Transverse colon (tissue), 4 donors: ENCODE results near the gene BRCA2. TPM values are rescaled to one million over a fixed set of nuclear protein-coding genes. Genes with fewer than 3 reads are reported as not detected.

Experiments used
- DNase-seq: peaks from one replicate; pipeline ENCODE4 v3.0.0-alpha.2; 2019
- H3K27ac ChIP-seq, 4 donors: fragments of 200-600 bp; sonication (generic); 2 replicates each; pipeline ENCODE4 v1.5.1; 2016 to 2018; ENCODE audit warnings: inconsistent platforms in 4 of 4
- H3K27me3 ChIP-seq: fragments of 200-600 bp; sonication (generic); 2 replicates; pipeline ENCODE4 v1.5.1; 2017; ENCODE audit warnings: inconsistent platforms
- H3K36me3 ChIP-seq, 4 donors: fragments of 200-600 bp; sonication (generic); 2 replicates each; pipeline ENCODE4 v1.5.1; 2017 to 2019; ENCODE audit warnings: inconsistent platforms in 4 of 4
- H3K4me1 ChIP-seq, 4 donors: fragments of 200-600 bp; sonication (generic); 2 replicates each; pipeline ENCODE4 v1.5.1; 2017 to 2020; ENCODE audit warnings: inconsistent platforms in 4 of 4
- H3K4me3 ChIP-seq, 4 donors: fragments of 200-600 bp; sonication (generic); 1 replicate in 1 of 4; 2 replicates in 3 of 4; pipeline versions ENCODE4 v1.5.1 to v1.6.1; 2017 to 2019; ENCODE audit warnings: inconsistent platforms in 4 of 4
- H3K9me3 ChIP-seq, 2 donors: fragments of 200-600 bp; sonication (generic); 2 replicates each; pipeline ENCODE4 v1.5.1; 2017 to 2019; ENCODE audit warnings: inconsistent platforms in 2 of 2
- CTCF ChIP-seq, 5 experiments: fragments of 200-600 bp in 3 of 5; fragments of 450-650 bp in 2 of 5; sonication (generic) in 3 of 5; IDR thresholded peaks; 1 replicate in 2 of 5; 2 replicates in 3 of 5; pipeline ENCODE4 v1.5.1; 2016 to 2017; ENCODE audit warnings: antibody characterized with exemption in 5 of 5, inconsistent platforms in 3 of 5, mild to moderate bottlenecking in 2 of 5, moderate library complexity in 1 of 5
- EP300 ChIP-seq: sonication (generic); formaldehyde crosslinking; IDR thresholded peaks from one replicate; pipeline ENCODE4 v1.6.1; 2017; ENCODE audit warnings: antibody characterized with exemption, low read depth
- POLR2A ChIP-seq: fragments of 450-650 bp; IDR thresholded peaks from one replicate; pipeline ENCODE4 v1.6.1; 2016; ENCODE audit warnings: antibody characterized with exemption, mild to moderate bottlenecking, moderate library complexity
- POLR2AphosphoS5 ChIP-seq, 3 donors: sonication (generic); formaldehyde crosslinking; IDR thresholded peaks; one replicate each; pipeline ENCODE4 v1.6.1; 2016; ENCODE audit warnings: antibody characterized with exemption in 3 of 3
- WGBS, 2 donors: methylation state at CpG; one replicate each; pipeline ENCODE4 v1.1.5; 2018; ENCODE audit warnings: low coverage in 1 of 2; 5-methylcytosine and 5-hydroxymethylcytosine counted together
- in situ Hi-C, 4 donors: fragments of 200-750 bp; cut with MboI; loops; one replicate each; pipeline versions ENCODE4 v1.15.0 to v1.15.1; 2017; ENCODE audit warnings: low sequenced_read_pairs in 3 of 4, low pct_ligation_motif_present in 1 of 4, low pct_unique_long_range_greater_than_20kb in 1 of 4
- intact Hi-C: fragments of 100-400 bp; cut with DNase I; formaldehyde crosslinking; loops from one replicate; pipeline ENCODE4 v1.15.1; 2023; ENCODE audit warnings: low total_unique reads
- total RNA-seq, 4 donors: library from RNA; depleted of rRNA; stranded (reverse); fragments of >200 nt; gene quantifications; one replicate each; pipeline ENCODE4 v1.1.0, GENCODE V29; 2016

BRCA2 gene
- total RNA-seq, 4 donors from 2014 or later = 1.6 to 4.8 (median 2.4) TPM; not detected in 1

DNA sequence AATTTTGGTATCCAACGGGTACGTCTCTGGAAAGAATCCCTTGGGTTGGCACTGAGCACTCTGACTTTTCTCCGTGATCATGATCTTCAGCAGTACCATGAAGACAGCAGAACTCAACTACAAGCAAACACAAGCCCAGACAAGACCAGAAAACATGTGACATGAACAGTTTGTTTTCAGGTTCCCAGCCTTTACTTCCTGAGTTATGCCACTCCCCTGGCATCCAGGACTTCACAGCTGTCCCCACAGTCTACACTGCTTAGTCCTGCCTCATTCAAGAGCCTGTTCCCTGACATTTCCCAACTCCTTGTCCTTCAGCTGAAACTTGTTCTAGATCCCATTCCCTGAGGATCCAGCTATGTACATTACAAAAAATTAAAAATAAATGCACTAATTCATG is 117.5 kb downstream of the BRCA2 start:
- Histone ChIP-seq H3K9me3 (no peaks in the 10 kb centered on the region), H3K27ac (no peak overlapping the region), H3K4me3 (no peak overlapping the region), H3K27me3 (no peaks in the 10 kb centered on the region), H3K4me1 (peaks cover 0 to 15% (median 3%) of the 10 kb centered on the region in 4 donors), H3K36me3 (no peaks in the 10 kb centered on the region)
- intact Hi-C loops (no loop called here), in situ Hi-C loops (no loop called here)
- WGBS, 2 donors = 79 to 89% methylated on average over 2 to 3 of the region's 3 CpGs
- TF ChIP-seq EP300 (no peak), CTCF (IDR thresholded peaks at IDR 0.05) (no peak)
- no peak for DNase-seq

GRCh38 chr13:32438871-32439270 is 123.6 kb downstream of the BRCA2 start:
- WGBS, 2 donors = 95 to 100% methylated on average over 4 of the region's 4 CpGs
- in situ Hi-C loops = no loop called here

GRCh38 chr13:32443111-32443510 is 127.8 kb downstream of the BRCA2 start:
- Histone ChIP-seq H3K4me1 (peaks cover 0 to 3% (median 0%) of the 10 kb centered on the region in 4 donors), H3K36me3 (peaks cover 0 to 2% (median 0%) of the 10 kb centered on the region in 4 donors), H3K27me3 (no peaks in the 10 kb centered on the region), H3K4me3 (no peak overlapping the region), H3K27ac (no peak overlapping the region), H3K9me3 (no peaks in the 10 kb centered on the region)
- TF ChIP-seq CTCF (IDR thresholded peaks at IDR 0.05) = peak in 3 of 5 experiments; percentile 24 to 35 (median 27)
- no peak for TF ChIP-seq POLR2AphosphoS5 (IDR thresholded peaks at IDR 0.05)
- peak; percentile 35 for DNase-seq
- intact Hi-C loops = no loop called here
- in situ Hi-C loops = no loop called here
- 15 to 27% methylated on average over 2 of the region's 2 CpGs for WGBS, 2 donors

More at GRCh38 chr13:32438871-32439270, 123.6 kb downstream of the BRCA2 start:
- no peak for DNase-seq
- H3K27ac ChIP-seq = no peak overlapping the region
- TF ChIP-seq POLR2AphosphoS5 (IDR thresholded peaks at IDR 0.05) (no peak), POLR2A (no peak), EP300 (no peak), CTCF (IDR thresholded peaks at IDR 0.05) (no peak)
- intact Hi-C loops = no loop called here
- peaks cover 0 to 5% (median 0%) of the 10 kb centered on the region in 4 donors for H3K36me3 ChIP-seq
- no peaks in the 10 kb centered on the region for H3K9me3 ChIP-seq
- no peak overlapping the region for H3K4me3 ChIP-seq
- H3K27me3 ChIP-seq = no peaks in the 10 kb centered on the region
- H3K4me1 ChIP-seq = peaks cover 0 to 3% (median 0%) of the 10 kb centered on the region in 4 donors

- in situ Hi-C loops = no loop called here
- no peak for DNase-seq
- intact Hi-C loops = loop anchor here (5.0 kb wide), 1 partner anchor 1287 kb away; no protein-coding TSS in a partner anchor
Observed at GRCh38 chr13:32445461-32445860, 130.2 kb downstream of the BRCA2 start.

More at GRCh38 chr13:32445461-32445860, 130.2 kb downstream of the BRCA2 start:
- Histone ChIP-seq H3K27me3 (no peaks in the 10 kb centered on the region), H3K9me3 (no peaks in the 10 kb centered on the region), H3K4me3 (no peak overlapping the region), H3K36me3 (no peaks in the 10 kb centered on the region), H3K27ac (no peak overlapping the region), H3K4me1 (peaks cover 0 to 3% (median 0%) of the 10 kb centered on the region in 4 donors)
- TF ChIP-seq EP300 (no peak), CTCF (IDR thresholded peaks at IDR 0.05) (no peak), POLR2AphosphoS5 (IDR thresholded peaks at IDR 0.05) (no peak), POLR2A (no peak)
- 86 to 95% methylated on average over 2 of the region's 2 CpGs for WGBS, 2 donors
